DND-41 (cell line): ENCODE results near the gene OGFOD2.

Source experiments
- EZH2 ChIP-seq: IDR thresholded peaks from 3 replicates; pipeline ENCODE4 v1.6.1; 2012; ENCODE audit warnings: borderline replicate concordance, low read depth, mild to moderate bottlenecking, moderate library complexity, low read length, inconsistent platforms; ENCODE audit not compliant: severe bottlenecking
- TF ChIP-seq, protein P1 (sequence below): IDR thresholded peaks from 2 replicates; pipeline ENCODE4 v1.5.1; 2012; ENCODE audit warnings: borderline replicate concordance, low read length, moderate library complexity, mild to moderate bottlenecking; ENCODE audit not compliant: poor library complexity, severe bottlenecking; ENCODE audit errors: extremely low read depth

DNA sequence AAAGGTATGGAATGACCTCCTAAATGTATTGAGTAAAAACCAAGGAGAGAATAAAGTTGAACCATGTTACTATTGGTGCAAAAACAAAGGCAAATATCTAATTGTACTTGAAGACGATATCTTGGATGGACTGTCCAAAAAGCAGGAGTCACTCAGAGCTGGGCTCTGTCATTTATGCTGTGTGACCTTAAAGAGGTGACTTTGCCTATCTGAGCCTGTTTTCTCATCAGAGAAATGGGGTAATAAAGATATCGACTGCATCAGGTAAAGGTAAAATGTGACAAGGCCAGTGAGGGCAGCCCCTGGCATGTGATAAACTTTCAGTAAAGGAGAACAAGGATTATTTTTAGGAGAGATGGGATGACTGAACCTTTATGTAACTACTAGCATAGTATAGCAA is 6.9 kb upstream of the OGFOD2 start:
- TF ChIP-seq, protein P1, sequence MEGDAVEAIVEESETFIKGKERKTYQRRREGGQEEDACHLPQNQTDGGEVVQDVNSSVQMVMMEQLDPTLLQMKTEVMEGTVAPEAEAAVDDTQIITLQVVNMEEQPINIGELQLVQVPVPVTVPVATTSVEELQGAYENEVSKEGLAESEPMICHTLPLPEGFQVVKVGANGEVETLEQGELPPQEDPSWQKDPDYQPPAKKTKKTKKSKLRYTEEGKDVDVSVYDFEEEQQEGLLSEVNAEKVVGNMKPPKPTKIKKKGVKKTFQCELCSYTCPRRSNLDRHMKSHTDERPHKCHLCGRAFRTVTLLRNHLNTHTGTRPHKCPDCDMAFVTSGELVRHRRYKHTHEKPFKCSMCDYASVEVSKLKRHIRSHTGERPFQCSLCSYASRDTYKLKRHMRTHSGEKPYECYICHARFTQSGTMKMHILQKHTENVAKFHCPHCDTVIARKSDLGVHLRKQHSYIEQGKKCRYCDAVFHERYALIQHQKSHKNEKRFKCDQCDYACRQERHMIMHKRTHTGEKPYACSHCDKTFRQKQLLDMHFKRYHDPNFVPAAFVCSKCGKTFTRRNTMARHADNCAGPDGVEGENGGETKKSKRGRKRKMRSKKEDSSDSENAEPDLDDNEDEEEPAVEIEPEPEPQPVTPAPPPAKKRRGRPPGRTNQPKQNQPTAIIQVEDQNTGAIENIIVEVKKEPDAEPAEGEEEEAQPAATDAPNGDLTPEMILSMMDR, result no peak
- TF ChIP-seq EZH2, result no peak
